Measurements from ENCODE around the gene TSPAN1. TPM values are rescaled to one million over a fixed set of nuclear protein-coding genes. Genes with fewer than 3 reads are reported as not detected.

TSPAN1 gene
- total and polyA plus RNA-seq, 10 of the 15 experiments (the other 5 are each of a cell fraction or from before 2014, with no cell fraction given): 0.08 to 0.29 (median 0.23) TPM; not detected in 5

DNA sequence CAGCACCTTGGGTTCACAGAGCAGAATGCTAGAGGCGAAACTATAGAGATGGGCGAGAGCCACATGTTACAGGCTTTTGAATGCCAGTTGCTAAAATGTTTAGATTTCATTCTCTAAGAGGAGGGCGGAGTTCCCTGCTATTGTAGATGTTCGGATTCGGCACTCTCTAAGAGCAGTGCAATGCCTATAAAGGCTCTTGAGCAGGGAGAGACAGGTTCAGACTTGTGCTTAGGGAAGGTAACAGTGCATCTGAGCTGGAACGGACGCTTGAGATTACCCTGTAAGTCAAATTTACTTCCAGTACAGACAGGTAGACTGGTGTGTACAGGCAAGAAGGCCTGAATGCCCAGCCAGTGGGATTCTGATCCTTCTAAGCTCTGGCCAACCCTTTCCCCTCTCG, 43.6 kb downstream of the TSPAN1 start:
- in situ Hi-C loops (cut with MboI) (no loop called here), intact Hi-C loops (cut with micrococcal nuclease; ENCODE audit: unreplicated experiment) (no loop called here)
- DNase-seq (ENCODE audit: low read depth, low spot score) (no peak), FAIRE-seq (no peak), ATAC-seq (no peak)
- no TSS peak for BruUV-seq (replicated peaks)
- no peaks in the 10 kb centered on the region for H4K20me1 ChIP-seq (ENCODE audit: control insufficient read depth, insufficient read depth)
- WGBS (ENCODE audit: insufficient coverage, insufficient replicate concordance, low lambda C conversion rate, missing lambda C conversion rate): 52% methylated on average over 8 of the region's 8 CpGs
- POLR2A ChIA-PET: no interaction called here
- TF ChIP-seq HDAC6 (IDR thresholded peaks at IDR 0.05; ENCODE audit: unreplicated experiment) (no peak), NFYB (IDR thresholded peaks at IDR 0.05; ENCODE audit: insufficient read depth, low read depth, low read length) (no peak), FOXK2 (IDR thresholded peaks at IDR 0.05) (no peak), YY1 (IDR thresholded peaks at IDR 0.05; ENCODE audit: low read depth, low read length) (no peak)
- no peak overlapping the region for H2AFZ ChIP-seq (ENCODE audit: control insufficient read depth, low read depth, low read length)
- SMC1A ChIA-PET (ENCODE audit: uncharacterized antibody, unreplicated experiment): interaction anchor here (0.6 to 5.9 kb wide), 2 partner anchors 36 to 185 kb away, joined by 3 to 52 read pairs; no protein-coding TSS in a partner anchor
- H3K9ac ChIP-seq (ENCODE audit: control insufficient read depth, insufficient read depth, low read length): no peak overlapping the region
- no peaks in the 10 kb centered on the region for H3K4me1 ChIP-seq (ENCODE audit: control insufficient read depth, insufficient read depth, low read length)
- H3K79me2 ChIP-seq (ENCODE audit: control insufficient read depth, insufficient read depth, low read length): no peaks in the 10 kb centered on the region
- H3K4me3 ChIP-seq: no peak overlapping the region
- H3K4me2 ChIP-seq (ENCODE audit: control insufficient read depth, insufficient read depth): no peak overlapping the region
- H3K27ac ChIP-seq (ENCODE audit: control insufficient read depth, insufficient read depth): no peak overlapping the region
- no peaks in the 10 kb centered on the region for H3K27me3 ChIP-seq (replicated peaks in 1 of 2; ENCODE audit: control insufficient read depth in 2 of 2, insufficient read depth in 2 of 2, low read length in 1 of 2)
- RAD21 ChIA-PET (ENCODE audit: unreplicated experiment): no interaction called here
- no peaks in the 10 kb centered on the region for H3K9me3 ChIP-seq (replicated peaks; ENCODE audit: control insufficient read depth, insufficient read depth, low read length)
- no peaks in the 10 kb centered on the region for H3K36me3 ChIP-seq (ENCODE audit: control insufficient read depth in 2 of 2, insufficient read depth in 2 of 2, low read length in 1 of 2)
- CTCF ChIA-PET: interaction anchor here (0.6 to 9.7 kb wide), 4 partner anchors 13 to 183 kb away, joined by 3 to 123 read pairs (median 18); no protein-coding TSS in a partner anchor

DNA sequence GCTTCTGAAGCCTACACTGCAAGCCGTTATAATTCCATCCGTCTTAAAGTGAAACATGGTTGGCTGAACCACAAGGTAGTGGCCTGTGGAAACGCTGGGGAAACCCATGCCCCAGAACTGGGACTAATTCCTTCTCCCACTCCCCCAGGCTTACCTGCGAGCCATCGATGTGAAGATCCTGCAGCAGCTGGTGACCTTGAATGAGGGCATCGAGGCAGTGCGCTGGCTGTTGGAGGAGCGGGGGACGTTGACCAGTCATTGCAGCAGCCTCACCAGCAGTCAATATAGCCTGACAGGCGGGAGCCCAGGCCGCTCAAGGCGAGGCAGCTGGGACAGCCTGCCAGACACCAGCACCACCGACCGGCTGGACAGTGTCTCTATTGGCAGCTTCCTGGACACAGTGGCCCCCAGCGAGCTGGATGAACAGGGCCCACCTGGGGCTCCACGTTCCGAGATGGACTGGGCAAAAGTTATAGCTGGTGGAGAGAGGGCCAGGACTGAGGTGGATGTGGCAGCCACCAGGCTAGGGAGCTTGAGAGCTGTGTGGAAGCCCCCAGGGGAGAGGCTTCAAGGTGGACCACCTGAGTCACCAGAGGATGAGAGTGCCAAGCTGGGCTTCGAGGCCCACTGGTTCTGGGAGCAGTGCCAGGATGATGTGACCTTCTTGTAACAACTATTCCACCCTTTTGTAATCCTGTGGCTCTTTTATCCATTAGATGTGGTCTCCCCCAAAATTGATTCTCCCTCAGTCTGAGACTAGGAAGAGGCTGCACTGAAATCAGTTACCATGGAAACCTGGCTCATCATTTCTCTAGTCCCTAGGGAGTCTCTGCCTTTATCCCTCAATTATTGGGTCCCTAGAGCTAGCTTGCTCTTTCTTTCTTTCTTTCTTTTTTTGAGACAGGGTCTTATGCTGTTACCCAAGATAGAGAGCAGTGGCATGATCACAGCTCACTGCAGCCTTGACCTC, 44.9 kb downstream of the TSPAN1 start:
- FAIRE-seq (no peak), DNase-seq (ENCODE audit: low read depth, low spot score) (no peak), ATAC-seq (no peak)
- no peaks in the 10 kb centered on the region for H3K9me3 ChIP-seq (replicated peaks; ENCODE audit: control insufficient read depth, insufficient read depth, low read length)
- no peaks in the 10 kb centered on the region for H4K20me1 ChIP-seq (ENCODE audit: control insufficient read depth, insufficient read depth)
- H2AFZ ChIP-seq (ENCODE audit: control insufficient read depth, low read depth, low read length): no peak overlapping the region
- no peaks in the 10 kb centered on the region for H3K79me2 ChIP-seq (ENCODE audit: control insufficient read depth, insufficient read depth, low read length)
- H3K4me3 ChIP-seq: no peak overlapping the region
- H3K36me3 ChIP-seq (ENCODE audit: control insufficient read depth in 2 of 2, insufficient read depth in 2 of 2, low read length in 1 of 2): no peaks in the 10 kb centered on the region
- WGBS (ENCODE audit: insufficient coverage, insufficient replicate concordance, low lambda C conversion rate, missing lambda C conversion rate): 62% methylated on average over 17 of the region's 18 CpGs
- H3K4me2 ChIP-seq (ENCODE audit: control insufficient read depth, insufficient read depth): no peak overlapping the region
- no peaks in the 10 kb centered on the region for H3K4me1 ChIP-seq (ENCODE audit: control insufficient read depth, insufficient read depth, low read length)
- ChIA-PET SMC1A (ENCODE audit: uncharacterized antibody, unreplicated experiment) (interaction anchor here (0.6 to 5.9 kb wide), 3 partner anchors 37 to 181 kb away, joined by 3 to 52 read pairs (median 3); no protein-coding TSS in a partner anchor), RAD21 (ENCODE audit: unreplicated experiment) (no interaction called here), POLR2A (interaction anchor here (0.5 to 0.6 kb wide), 2 partner anchors 74 to 388 kb away, joined by 3 read pairs; no protein-coding TSS in a partner anchor), CTCF (interaction anchor here (0.6 to 9.7 kb wide), 7 partner anchors 12 to 365 kb away, joined by 3 to 123 read pairs (median 5); partner anchors contain the start of gene POMGNT1)
- no peaks in the 10 kb centered on the region for H3K27me3 ChIP-seq (replicated peaks in 1 of 2; ENCODE audit: control insufficient read depth in 2 of 2, insufficient read depth in 2 of 2, low read length in 1 of 2)
- no TSS peak for BruUV-seq (replicated peaks)
- intact Hi-C loops (cut with micrococcal nuclease; ENCODE audit: unreplicated experiment): no loop called here
- no peak overlapping the region for H3K9ac ChIP-seq (ENCODE audit: control insufficient read depth, insufficient read depth, low read length)
- TF ChIP-seq YY1 (IDR thresholded peaks at IDR 0.05; ENCODE audit: low read depth, low read length): no peak
- TF ChIP-seq NBN (IDR thresholded peaks at IDR 0.05): no peak
- no peak for TF ChIP-seq SPI1 (IDR thresholded peaks at IDR 0.05; ENCODE audit: borderline replicate concordance, insufficient read depth, low read depth, low read length)
- no peak for TF ChIP-seq ESRRA (IDR thresholded peaks at IDR 0.05; ENCODE audit: low read length)
- TF ChIP-seq, protein P1, sequence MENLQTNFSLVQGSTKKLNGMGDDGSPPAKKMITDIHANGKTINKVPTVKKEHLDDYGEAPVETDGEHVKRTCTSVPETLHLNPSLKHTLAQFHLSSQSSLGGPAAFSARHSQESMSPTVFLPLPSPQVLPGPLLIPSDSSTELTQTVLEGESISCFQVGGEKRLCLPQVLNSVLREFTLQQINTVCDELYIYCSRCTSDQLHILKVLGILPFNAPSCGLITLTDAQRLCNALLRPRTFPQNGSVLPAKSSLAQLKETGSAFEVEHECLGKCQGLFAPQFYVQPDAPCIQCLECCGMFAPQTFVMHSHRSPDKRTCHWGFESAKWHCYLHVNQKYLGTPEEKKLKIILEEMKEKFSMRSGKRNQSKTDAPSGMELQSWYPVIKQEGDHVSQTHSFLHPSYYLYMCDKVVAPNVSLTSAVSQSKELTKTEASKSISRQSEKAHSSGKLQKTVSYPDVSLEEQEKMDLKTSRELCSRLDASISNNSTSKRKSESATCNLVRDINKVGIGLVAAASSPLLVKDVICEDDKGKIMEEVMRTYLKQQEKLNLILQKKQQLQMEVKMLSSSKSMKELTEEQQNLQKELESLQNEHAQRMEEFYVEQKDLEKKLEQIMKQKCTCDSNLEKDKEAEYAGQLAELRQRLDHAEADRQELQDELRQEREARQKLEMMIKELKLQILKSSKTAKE (IDR thresholded peaks at IDR 0.05; ENCODE audit: low read depth, poor library complexity, severe bottlenecking): no peak
- no peak for TF ChIP-seq ZNF24 (IDR thresholded peaks at IDR 0.05)
- in situ Hi-C loops (cut with MboI): no loop called here
- no peak overlapping the region for H3K27ac ChIP-seq (ENCODE audit: control insufficient read depth, insufficient read depth)
